Measurements from ENCODE around the gene FAM20C.

DNA sequence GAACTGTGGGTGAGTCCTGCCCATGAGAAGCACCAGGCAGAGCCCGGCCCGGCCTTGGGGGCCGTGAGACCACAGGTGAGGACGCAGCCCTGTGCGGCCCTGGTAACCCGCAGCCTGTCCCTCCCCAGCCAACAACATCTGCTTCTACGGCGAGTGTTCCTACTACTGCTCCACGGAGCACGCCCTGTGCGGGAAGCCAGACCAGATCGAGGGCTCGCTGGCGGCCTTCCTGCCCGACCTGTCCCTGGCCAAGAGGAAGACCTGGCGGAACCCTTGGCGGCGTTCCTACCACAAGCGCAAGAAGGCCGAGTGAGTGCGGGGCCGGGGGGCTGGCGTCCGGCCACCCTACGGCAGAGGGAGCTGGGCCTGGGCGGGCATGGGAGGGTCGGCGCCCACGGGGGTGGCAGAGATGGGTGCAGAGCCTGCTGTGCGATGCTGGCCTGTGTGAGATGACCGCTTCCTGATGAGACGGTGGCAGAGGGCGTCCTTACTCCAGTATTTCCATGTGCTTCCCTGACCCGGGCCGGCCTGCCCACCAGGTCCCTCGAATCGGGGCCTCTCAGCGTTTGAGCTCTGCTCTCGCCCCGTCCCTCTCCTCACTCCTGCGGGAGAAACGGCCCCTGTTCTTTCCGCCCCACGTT lies 63.5 kb downstream of the FAM20C start:
- TF ChIP-seq POLR2AphosphoS5 (IDR thresholded peaks at IDR 0.05): no peak
- TF ChIP-seq, protein P1, sequence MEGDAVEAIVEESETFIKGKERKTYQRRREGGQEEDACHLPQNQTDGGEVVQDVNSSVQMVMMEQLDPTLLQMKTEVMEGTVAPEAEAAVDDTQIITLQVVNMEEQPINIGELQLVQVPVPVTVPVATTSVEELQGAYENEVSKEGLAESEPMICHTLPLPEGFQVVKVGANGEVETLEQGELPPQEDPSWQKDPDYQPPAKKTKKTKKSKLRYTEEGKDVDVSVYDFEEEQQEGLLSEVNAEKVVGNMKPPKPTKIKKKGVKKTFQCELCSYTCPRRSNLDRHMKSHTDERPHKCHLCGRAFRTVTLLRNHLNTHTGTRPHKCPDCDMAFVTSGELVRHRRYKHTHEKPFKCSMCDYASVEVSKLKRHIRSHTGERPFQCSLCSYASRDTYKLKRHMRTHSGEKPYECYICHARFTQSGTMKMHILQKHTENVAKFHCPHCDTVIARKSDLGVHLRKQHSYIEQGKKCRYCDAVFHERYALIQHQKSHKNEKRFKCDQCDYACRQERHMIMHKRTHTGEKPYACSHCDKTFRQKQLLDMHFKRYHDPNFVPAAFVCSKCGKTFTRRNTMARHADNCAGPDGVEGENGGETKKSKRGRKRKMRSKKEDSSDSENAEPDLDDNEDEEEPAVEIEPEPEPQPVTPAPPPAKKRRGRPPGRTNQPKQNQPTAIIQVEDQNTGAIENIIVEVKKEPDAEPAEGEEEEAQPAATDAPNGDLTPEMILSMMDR (IDR thresholded peaks at IDR 0.05): no peak
- no peak for TF ChIP-seq POLR2A (IDR thresholded peaks at IDR 0.05; ENCODE audit: low read depth)
- TF ChIP-seq EP300 (IDR thresholded peaks at IDR 0.05): no peak
